A549 (cell line): ENCODE results near the gene CHID1. TPM values are rescaled to one million over a fixed set of nuclear protein-coding genes. Genes with fewer than 3 reads are reported as not detected.

ENCODE experiments used
- ATAC-seq, 2 experiments: fragments of 200-7000 bp in 1 of 2; fragments of >200 bp in 1 of 2; cut with Nextera tagmentation in 1 of 2; cut with Tn5 transposase in 1 of 2; 3 replicates each; pipeline versions ENCODE4 v1.8.0 to v1.9.1; 2018 to 2020; ENCODE audit warnings: mild to moderate bottlenecking in 1 of 2, moderate library complexity in 1 of 2
- CTCF ChIA-PET: fragments of 300-600 bp; sonication (Branson Sonifier 250); formaldehyde crosslinking; extraction: SDS; loops from one replicate; lab custom pipeline; 2021; ENCODE audit warnings: antibody characterized with exemption, inconsistent platforms; lab: Yijun Ruan, JAX
- POLR2A ChIA-PET: fragments of 350-600 bp; formaldehyde crosslinking; extraction: SDS; loops from one replicate; lab custom pipeline; 2021; ENCODE audit warnings: antibody characterized with exemption, inconsistent platforms; lab: Yijun Ruan, JAX
- DNase-seq, 2 experiments: peaks; one replicate each; pipeline versions ENCODE4 v3.0.0 to v3.0.0-alpha.2; 2011 to 2016; ENCODE audit warnings: low read depth in 1 of 2, low spot score in 1 of 2
- FAIRE-seq: peaks from 2 replicates; lab custom pipeline; 2011; peaks lifted over from hg19 to GRCh38; lab: Jason Lieb, UNC
- H3K27ac ChIP-seq, 2 experiments: fragments of >200 bp; sonication (Bioruptor Twin); formaldehyde crosslinking; 3 replicates each; pipeline ENCODE4 v1.5.1; 2016 to 2017
- H3K4me1 ChIP-seq: fragments of >200 bp; sonication (Bioruptor Twin); formaldehyde crosslinking; 3 replicates; pipeline ENCODE4 v1.6.1; 2016
- H3K4me2 ChIP-seq: fragments of >200 bp; sonication (Bioruptor Twin); formaldehyde crosslinking; 3 replicates; pipeline ENCODE4 v1.6.1; 2016
- H3K4me3 ChIP-seq: fragments of >200 bp; sonication (Bioruptor Twin); formaldehyde crosslinking; 3 replicates; pipeline ENCODE4 v1.5.1; 2016
- H3K9me3 ChIP-seq: fragments of >200 bp; sonication (Bioruptor Twin); formaldehyde crosslinking; 3 replicates; pipeline ENCODE4 v1.6.1; 2016
- CBX8 ChIP-seq: fragments of 200-600 bp; sonication (generic); IDR thresholded peaks from 2 replicates; pipeline ENCODE4 v1.6.1; 2016
- CEBPB ChIP-seq, 2 experiments: fragments of >200 bp in 1 of 2; sonication (Bioruptor Twin) in 1 of 2; formaldehyde crosslinking in 1 of 2; IDR thresholded peaks; 2 replicates each; pipeline ENCODE4 v1.6.1; 2012 to 2016
- EHF ChIP-seq: fragments of 250-450 bp; sonication (Bioruptor Pico); IDR thresholded peaks from 2 replicates; pipeline ENCODE4 v1.5.0; 2020; ENCODE audit warnings: mild to moderate bottlenecking
- EHMT2 ChIP-seq: fragments of 200-600 bp; sonication (generic); IDR thresholded peaks from 2 replicates; pipeline ENCODE4 v1.6.1; 2016; ENCODE audit warnings: antibody characterized with exemption, low read depth, mild to moderate bottlenecking, moderate library complexity
- ELK1 ChIP-seq: fragments of 150-350 bp; IDR thresholded peaks from 2 replicates; pipeline ENCODE4 v1.6.1; 2014; ENCODE audit warnings: low read depth, mild to moderate bottlenecking, low read length
- EP300 ChIP-seq, 2 experiments: fragments of >200 bp; sonication (Bioruptor Twin); formaldehyde crosslinking; IDR thresholded peaks; 2 replicates in 1 of 2; 3 replicates in 1 of 2; pipeline ENCODE4 v1.6.1; 2016 to 2017
- HES2 ChIP-seq: fragments of >200 bp; sonication (Bioruptor Twin); formaldehyde crosslinking; IDR thresholded peaks from 2 replicates; pipeline ENCODE4 v1.6.1; 2016
- HMGXB4 ChIP-seq: fragments of 250-450 bp; sonication (Bioruptor Pico); IDR thresholded peaks from 2 replicates; pipeline ENCODE4 v1.5.0; 2021; ENCODE audit warnings: mild to moderate bottlenecking, moderate library complexity, borderline replicate concordance
- HOXA7 ChIP-seq: fragments of 250-450 bp; sonication (Bioruptor Pico); IDR thresholded peaks from 2 replicates; pipeline ENCODE4 v1.5.0; 2020; ENCODE audit warnings: mild to moderate bottlenecking, moderate library complexity
- KDM5A ChIP-seq: fragments of 200-600 bp; sonication (generic); IDR thresholded peaks from 2 replicates; pipeline ENCODE4 v1.6.1; 2016; ENCODE audit warnings: antibody characterized with exemption, mild to moderate bottlenecking
- RNF2 ChIP-seq: fragments of 200-600 bp; sonication (generic); IDR thresholded peaks from 2 replicates; pipeline ENCODE4 v1.6.1; 2016; ENCODE audit warnings: low read depth, mild to moderate bottlenecking, antibody characterized with exemption, moderate library complexity, borderline replicate concordance
- TFCP2L1 ChIP-seq: fragments of 250-450 bp; sonication (Bioruptor Pico); IDR thresholded peaks from 2 replicates; pipeline ENCODE4 v1.5.0; 2021; ENCODE audit warnings: mild to moderate bottlenecking
- TP53 ChIP-seq: fragments of 250-450 bp; sonication (Bioruptor Pico); IDR thresholded peaks from 2 replicates; pipeline ENCODE4 v1.5.0; 2021; ENCODE audit warnings: mild to moderate bottlenecking, moderate library complexity
- ZC3H11A ChIP-seq: fragments of 450-650 bp; IDR thresholded peaks from 2 replicates; pipeline ENCODE4 v1.6.1; 2014; ENCODE audit warnings: antibody characterized with exemption, mild to moderate bottlenecking
- ZFP36 ChIP-seq: fragments of 450-650 bp; IDR thresholded peaks from 2 replicates; pipeline ENCODE4 v1.6.1; 2014; ENCODE audit warnings: borderline replicate concordance; ENCODE audit not compliant: partially characterized antibody
- ZNF302 ChIP-seq: fragments of 250-450 bp; sonication (Bioruptor Pico); IDR thresholded peaks from 2 replicates; pipeline ENCODE4 v1.9.0; 2021; ENCODE audit warnings: inconsistent platforms, mild to moderate bottlenecking, moderate library complexity
- ZSCAN20 ChIP-seq: fragments of 250-450 bp; sonication (Bioruptor Pico); IDR thresholded peaks from 2 replicates; pipeline ENCODE4 v1.8.0; 2022; ENCODE audit warnings: mild to moderate bottlenecking, moderate library complexity
- whole genome bisulfite sequencing: methylation state at CpG from one replicate; pipeline ENCODE4 v1.1.6; 2017; ENCODE audit errors: missing lambda C conversion rate; 5-methylcytosine and 5-hydroxymethylcytosine counted together
- polyA plus RNA-seq, 4 experiments: library from polyadenylated mRNA; depleted of rRNA in 3 of 4; stranded (reverse); fragments of >200 nt; fragmentation: RNase III in 1 of 4; extraction: RNeasy Plus Mini Kit Qiagen cat#74134 plus additional on column Dnase treatment in 1 of 4; gene quantifications; 2 replicates in 3 of 4; 3 replicates in 1 of 4; pipeline ENCODE4 v1.2.3, GENCODE V29; 2011 to 2017
- small RNA-seq, 6 experiments: library from RNA; depleted of rRNA; stranded (forward); fragments of <200 nt; gene quantifications; one replicate each; pipeline ENCODE3, GENCODE V24; 2012

Gene CHID1
- polyA plus RNA-seq, 2 of the 4 experiments (the other 2 are of a cell fraction) = 53.8 to 70.6 TPM

GRCh38 chr11:818396-819128 lies 92.0 kb downstream of the CHID1 start, which contains the start of gene PNPLA2:
PNPLA2 (plus strand) TSS chr11:818914; CDS start chr11:819719, 805 bp downstream.
- ChIA-PET POLR2A (interaction anchor here (0.6 to 3.1 kb wide), 16 partner anchors 8 to 106 kb away, joined by 3 to 52 read pairs (median 6); partner anchors contain the start of genes CD151, CEND1, CRACR2B and RPLP2), CTCF (interaction anchor here (0.8 to 1.7 kb wide), 7 partner anchors 9 to 22 kb away, joined by 3 to 4 read pairs (median 3); partner anchors contain the start of gene CRACR2B)
- H3K4me1 ChIP-seq = peaks cover 35% of the 10 kb centered on the region
- no peaks in the 10 kb centered on the region for H3K9me3 ChIP-seq
- peak within 1 kb of the TSS; percentile 97 for H3K4me2 ChIP-seq
- H3K27ac ChIP-seq = peak within 1 kb of the TSS; percentile 87 to 90
- 43% methylated on average over 12 of the region's 20 CpGs for WGBS
- TF ChIP-seq ZFP36 (no peak), HMGXB4 (no peak), TP53 (CRISPR knock-in tag) (0 out of 2 replicates have a peak, but pooled peaks have one; percentile 42), TFCP2L1 (CRISPR knock-in tag) (no peak), ELK1 (no peak), KDM5A (no peak), HES2 (no peak), ZSCAN20 (CRISPR knock-in tag) (no peak), ZNF302 (no peak), EP300 (IDR thresholded peaks at IDR 0.05) (no peak), HOXA7 (CRISPR knock-in tag) (no peak), EHF (CRISPR knock-in tag) (no peak), ZC3H11A (no peak), EHMT2 (no peak), RNF2 (no peak), CBX8 (no peak), CEBPB (IDR thresholded peaks at IDR 0.05) (peak; percentile 43 to 62; a peak in 3 of 4 replicates)
- peak within 1 kb of the TSS; percentile 99 for H3K4me3 ChIP-seq
- peak; percentile 9 to 10 for ATAC-seq
- FAIRE-seq = no peak
- peak in 1 of 2 experiments; percentile 60 for DNase-seq

Small RNA genes lying within 50 kb of the gene (small RNA-seq; reads per million reads assigned to genes)
- gene RNU6-1025P = 0 reads per million in 6 experiments

Other genes starting within 250 kb of the CHID1 start
- 16.0 and 17.3 TPM in 2 replicates for gene DEAF1, start 215.6 kb downstream of the CHID1 start, polyA plus RNA-seq (2011; rRNA removed)
- 23.5 to 25.8 TPM (median 24.0 TPM) in 3 replicates for gene DEAF1, start 215.6 kb downstream of the CHID1 start, polyA plus RNA-seq (2017; fragmentation: RNase III; extraction: RNeasy Plus Mini Kit Qiagen cat#74134 plus additional on column Dnase treatment)
- 15.1 and 15.2 TPM in 2 replicates for gene TMEM80, start 215.0 kb downstream of the CHID1 start, polyA plus RNA-seq (2011; rRNA removed)
- 10.2 to 11.2 TPM (median 10.8 TPM) in 3 replicates for gene TMEM80, start 215.0 kb downstream of the CHID1 start, polyA plus RNA-seq (2017; fragmentation: RNase III; extraction: RNeasy Plus Mini Kit Qiagen cat#74134 plus additional on column Dnase treatment)
- gene EPS8L2, start 204.6 kb downstream of the CHID1 start, polyA plus RNA-seq (2011; rRNA removed) = 60.7 and 69.9 TPM in 2 replicates
- gene EPS8L2, start 204.6 kb downstream of the CHID1 start, polyA plus RNA-seq (2017; fragmentation: RNase III; extraction: RNeasy Plus Mini Kit Qiagen cat#74134 plus additional on column Dnase treatment) = 144 to 163 TPM (median 154 TPM) in 3 replicates
- 287 and 296 TPM in 2 replicates for gene TALDO1, start 163.3 kb downstream of the CHID1 start, polyA plus RNA-seq (2011; rRNA removed)
- 386 to 392 TPM (median 391 TPM) in 3 replicates for gene TALDO1, start 163.3 kb downstream of the CHID1 start, polyA plus RNA-seq (2017; fragmentation: RNase III; extraction: RNeasy Plus Mini Kit Qiagen cat#74134 plus additional on column Dnase treatment)
- 14.5 and 16.8 TPM in 2 replicates for gene GATD1, start 133.3 kb downstream of the CHID1 start, polyA plus RNA-seq (2011; rRNA removed)
- 41.9 to 43.5 TPM (median 43.1 TPM) in 3 replicates for gene GATD1, start 133.3 kb downstream of the CHID1 start, polyA plus RNA-seq (2017; fragmentation: RNase III; extraction: RNeasy Plus Mini Kit Qiagen cat#74134 plus additional on column Dnase treatment)
- not detected in 2 replicates for gene CEND1, start 120.7 kb downstream of the CHID1 start, polyA plus RNA-seq (2011; rRNA removed)
- 1.0 to 1.3 TPM (median 1.0 TPM) in 3 replicates for gene CEND1, start 120.7 kb downstream of the CHID1 start, polyA plus RNA-seq (2017; fragmentation: RNase III; extraction: RNeasy Plus Mini Kit Qiagen cat#74134 plus additional on column Dnase treatment)
- 11.6 and 13.5 TPM in 2 replicates for gene SLC25A22, start 112.5 kb downstream of the CHID1 start, polyA plus RNA-seq (2011; rRNA removed)
- 18.7 to 21.8 TPM (median 19.5 TPM) in 3 replicates for gene SLC25A22, start 112.5 kb downstream of the CHID1 start, polyA plus RNA-seq (2017; fragmentation: RNase III; extraction: RNeasy Plus Mini Kit Qiagen cat#74134 plus additional on column Dnase treatment)
- 6.3 and 6.5 TPM in 2 replicates for gene PIDD1, start 105.6 kb downstream of the CHID1 start, polyA plus RNA-seq (2011; rRNA removed)
- 15.7 to 19.0 TPM (median 18.9 TPM) in 3 replicates for gene PIDD1, start 105.6 kb downstream of the CHID1 start, polyA plus RNA-seq (2017; fragmentation: RNase III; extraction: RNeasy Plus Mini Kit Qiagen cat#74134 plus additional on column Dnase treatment)
- gene RPLP2, start 100.8 kb downstream of the CHID1 start, polyA plus RNA-seq (2011; rRNA removed) = 1,346 and 1,493 TPM in 2 replicates
- gene RPLP2, start 100.8 kb downstream of the CHID1 start, polyA plus RNA-seq (2017; fragmentation: RNase III; extraction: RNeasy Plus Mini Kit Qiagen cat#74134 plus additional on column Dnase treatment) = 2,443 to 2,621 TPM (median 2,508 TPM) in 3 replicates
- gene PNPLA2, start 91.9 kb downstream of the CHID1 start, polyA plus RNA-seq (2011; rRNA removed) = 13.2 and 16.1 TPM in 2 replicates
- 25.1 to 29.2 TPM (median 25.4 TPM) in 3 replicates for gene PNPLA2, start 91.9 kb downstream of the CHID1 start, polyA plus RNA-seq (2017; fragmentation: RNase III; extraction: RNeasy Plus Mini Kit Qiagen cat#74134 plus additional on column Dnase treatment)
- gene CRACR2B, start 82.9 kb downstream of the CHID1 start, polyA plus RNA-seq (2011; rRNA removed) = 1.2 and 1.8 TPM in 2 replicates
- 3.0 to 3.3 TPM (median 3.1 TPM) in 3 replicates for gene CRACR2B, start 82.9 kb downstream of the CHID1 start, polyA plus RNA-seq (2017; fragmentation: RNase III; extraction: RNeasy Plus Mini Kit Qiagen cat#74134 plus additional on column Dnase treatment)
- 409 and 523 TPM in 2 replicates for gene CD151, start 77.9 kb downstream of the CHID1 start, polyA plus RNA-seq (2011; rRNA removed)
- 649 to 701 TPM (median 695 TPM) in 3 replicates for gene CD151, start 77.9 kb downstream of the CHID1 start, polyA plus RNA-seq (2017; fragmentation: RNase III; extraction: RNeasy Plus Mini Kit Qiagen cat#74134 plus additional on column Dnase treatment)
- 140 and 197 TPM in 2 replicates for gene POLR2L, start 68.3 kb downstream of the CHID1 start, polyA plus RNA-seq (2011; rRNA removed)
- gene POLR2L, start 68.3 kb downstream of the CHID1 start, polyA plus RNA-seq (2017; fragmentation: RNase III; extraction: RNeasy Plus Mini Kit Qiagen cat#74134 plus additional on column Dnase treatment) = 773 to 868 TPM (median 807 TPM) in 3 replicates
- 83.5 and 87.8 TPM in 2 replicates for gene TSPAN4, start 68.0 kb downstream of the CHID1 start, polyA plus RNA-seq (2011; rRNA removed)
- 145 to 150 TPM (median 146 TPM) in 3 replicates for gene TSPAN4, start 68.0 kb downstream of the CHID1 start, polyA plus RNA-seq (2017; fragmentation: RNase III; extraction: RNeasy Plus Mini Kit Qiagen cat#74134 plus additional on column Dnase treatment)
- gene AP2A2, start 15.1 kb upstream of the CHID1 start, polyA plus RNA-seq (2011; rRNA removed) = 60.4 and 72.6 TPM in 2 replicates
- gene AP2A2, start 15.1 kb upstream of the CHID1 start, polyA plus RNA-seq (2017; fragmentation: RNase III; extraction: RNeasy Plus Mini Kit Qiagen cat#74134 plus additional on column Dnase treatment) = 39.4 to 45.7 TPM (median 41.3 TPM) in 3 replicates
- not detected in 2 replicates for gene MUC6, start 125.9 kb upstream of the CHID1 start, polyA plus RNA-seq (2011; rRNA removed)
- gene MUC6, start 125.9 kb upstream of the CHID1 start, polyA plus RNA-seq (2017; fragmentation: RNase III; extraction: RNeasy Plus Mini Kit Qiagen cat#74134 plus additional on column Dnase treatment) = not detected in 3 replicates
- 0.01 and 0.04 TPM in 2 replicates for gene MUC2, start 164.1 kb upstream of the CHID1 start, polyA plus RNA-seq (2011; rRNA removed)
- gene MUC2, start 164.1 kb upstream of the CHID1 start, polyA plus RNA-seq (2017; fragmentation: RNase III; extraction: RNeasy Plus Mini Kit Qiagen cat#74134 plus additional on column Dnase treatment) = 0.03 TPM in 3 replicates
- gene MUC5AC, start 247.1 kb upstream of the CHID1 start, polyA plus RNA-seq (2011; rRNA removed) = 7.4 and 24.5 TPM in 2 replicates
- gene MUC5AC, start 247.1 kb upstream of the CHID1 start, polyA plus RNA-seq (2017; fragmentation: RNase III; extraction: RNeasy Plus Mini Kit Qiagen cat#74134 plus additional on column Dnase treatment) = 0.18 to 0.55 TPM (median 0.18 TPM) in 3 replicates